ENCODE results near the gene LRRIQ3.
"Not testable (repeated sequence)": the region's sequence is repeated elsewhere in the genome, so short reads cannot be mapped to it uniquely, and the experiment has no call there.

The LRRIQ3 gene

DNA sequence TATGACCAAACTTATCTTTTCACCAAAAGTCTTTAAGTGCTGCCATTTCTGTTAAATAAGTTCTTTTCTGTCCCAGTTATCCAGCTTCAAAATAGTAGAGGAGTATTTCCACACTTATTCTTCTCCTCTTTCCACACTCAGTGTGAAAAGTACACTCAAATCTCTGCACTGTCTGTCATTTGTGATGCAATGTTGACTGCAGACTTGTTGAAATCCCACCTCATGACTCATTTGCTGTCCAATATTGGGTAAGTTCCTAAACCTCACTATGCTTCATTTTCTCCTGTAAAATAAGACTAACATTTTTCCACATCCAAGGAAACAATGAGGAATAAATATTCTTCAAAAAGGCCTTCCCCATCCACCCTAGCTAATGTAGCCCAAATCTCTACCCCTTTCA is 17.5 kb downstream of the LRRIQ3 start:
- H3K27me3 Mint-ChIP-seq = no peaks in the 10 kb centered on the region
- H3K27ac Mint-ChIP-seq = no peak overlapping the region
- H3K4me3 Mint-ChIP-seq = no peak overlapping the region
- peaks cover 6% of the 10 kb centered on the region for H3K9me3 Mint-ChIP-seq
- H3K36me3 Mint-ChIP-seq (ENCODE audit: low read depth) = no peaks in the 10 kb centered on the region
- no peaks in the 10 kb centered on the region for H3K4me1 Mint-ChIP-seq (ENCODE audit: low read depth)

DNA sequence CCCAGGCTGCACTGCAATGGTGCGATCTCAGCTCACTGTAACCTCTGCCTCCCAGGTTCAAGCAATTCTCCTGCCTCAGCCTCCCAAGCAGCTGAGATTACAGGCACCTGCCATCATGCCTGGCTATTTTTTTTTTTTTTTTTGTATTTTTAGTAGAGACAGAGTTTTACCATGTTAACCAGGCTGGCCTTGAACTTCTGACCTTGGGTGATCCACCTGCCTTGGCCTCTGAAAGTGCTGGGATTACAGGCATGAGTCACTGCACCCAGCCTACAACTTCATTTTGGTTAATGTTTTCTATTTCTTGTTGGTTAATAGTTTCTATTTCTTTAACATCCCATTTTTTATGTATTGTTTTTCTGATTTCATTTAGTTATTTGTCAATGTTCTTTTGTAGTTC is 23.6 kb downstream of the LRRIQ3 start:
- not testable (repeated sequence) for H3K36me3 Mint-ChIP-seq (ENCODE audit: low read depth); H3K27ac Mint-ChIP-seq; H3K4me3 Mint-ChIP-seq; H3K4me1 Mint-ChIP-seq (ENCODE audit: low read depth); H3K27me3 Mint-ChIP-seq
- peaks cover 33% of the 10 kb centered on the region for H3K9me3 Mint-ChIP-seq

DNA sequence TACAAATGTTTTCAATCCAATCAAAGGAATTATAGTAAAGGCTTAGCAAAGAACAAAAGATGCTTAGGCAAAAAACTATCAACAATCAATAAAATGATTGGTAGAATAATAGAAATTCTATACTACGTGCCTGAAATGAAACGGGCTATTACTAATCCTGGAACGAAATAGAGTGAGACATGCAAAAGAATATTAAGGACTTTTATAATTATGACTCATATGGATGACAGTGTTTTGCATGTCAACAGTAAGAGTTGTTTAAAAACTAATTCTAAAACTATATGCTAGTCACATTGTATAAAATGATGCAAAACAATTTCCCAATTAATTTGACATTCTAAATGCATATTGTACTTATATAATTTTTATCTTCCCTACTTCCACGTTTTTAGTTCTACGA is 35.6 kb downstream of the LRRIQ3 start:
- Mint-ChIP-seq H3K27ac (no peak overlapping the region), H3K4me1 (ENCODE audit: low read depth) (no peaks in the 10 kb centered on the region), H3K27me3 (no peaks in the 10 kb centered on the region), H3K9me3 (peaks cover 5% of the 10 kb centered on the region), H3K36me3 (ENCODE audit: low read depth) (no peaks in the 10 kb centered on the region), H3K4me3 (no peak overlapping the region)

DNA sequence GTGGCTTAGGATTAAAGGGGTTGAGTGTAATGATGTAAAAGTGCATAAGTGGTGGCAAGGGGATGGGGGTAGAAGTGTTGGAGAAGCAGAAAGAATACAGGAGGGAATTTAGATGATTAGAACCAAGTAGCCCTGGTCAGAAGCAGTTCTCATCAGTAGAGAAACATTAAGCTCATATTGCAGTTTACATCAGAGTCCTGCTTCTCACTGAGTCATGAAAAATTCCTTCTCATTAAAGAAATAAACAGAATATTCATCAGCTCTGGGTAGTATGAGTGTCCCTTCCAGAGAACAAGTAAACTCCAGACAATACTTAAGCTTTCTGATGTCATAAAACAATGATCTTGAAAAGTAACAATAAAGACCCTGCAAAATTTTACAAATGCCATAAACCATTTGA is 36.5 kb downstream of the LRRIQ3 start:
- no peaks in the 10 kb centered on the region for H3K9me3 Mint-ChIP-seq
- no peaks in the 10 kb centered on the region for H3K4me1 Mint-ChIP-seq (ENCODE audit: low read depth)
- no peak overlapping the region for H3K27ac Mint-ChIP-seq
- H3K36me3 Mint-ChIP-seq (ENCODE audit: low read depth) = no peaks in the 10 kb centered on the region
- H3K4me3 Mint-ChIP-seq = no peak overlapping the region
- H3K27me3 Mint-ChIP-seq = no peaks in the 10 kb centered on the region

DNA sequence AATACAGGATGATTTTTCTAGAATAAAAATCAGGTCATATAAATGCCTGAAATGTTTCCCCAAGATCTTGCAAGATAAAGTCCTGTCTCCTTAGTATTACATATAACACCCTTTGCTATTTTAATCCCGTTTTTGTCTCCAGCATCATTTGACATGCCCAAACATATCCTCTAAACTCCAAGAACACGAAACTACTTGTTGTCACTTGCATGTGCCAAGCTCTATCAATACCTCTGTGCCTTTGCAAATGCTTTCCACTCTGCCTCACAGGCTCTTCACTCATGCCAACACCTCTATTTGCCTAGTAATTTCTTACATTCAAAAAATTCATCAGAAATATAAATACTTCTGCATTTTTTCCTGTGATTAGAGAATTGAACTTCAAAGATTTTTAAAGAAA is 37.9 kb downstream of the LRRIQ3 start:
- no peaks in the 10 kb centered on the region for H3K36me3 Mint-ChIP-seq (ENCODE audit: low read depth)
- H3K4me3 Mint-ChIP-seq = no peak overlapping the region
- H3K9me3 Mint-ChIP-seq = no peaks in the 10 kb centered on the region
- no peak overlapping the region for H3K27ac Mint-ChIP-seq
- no peaks in the 10 kb centered on the region for H3K4me1 Mint-ChIP-seq (ENCODE audit: low read depth)
- H3K27me3 Mint-ChIP-seq = no peaks in the 10 kb centered on the region

DNA sequence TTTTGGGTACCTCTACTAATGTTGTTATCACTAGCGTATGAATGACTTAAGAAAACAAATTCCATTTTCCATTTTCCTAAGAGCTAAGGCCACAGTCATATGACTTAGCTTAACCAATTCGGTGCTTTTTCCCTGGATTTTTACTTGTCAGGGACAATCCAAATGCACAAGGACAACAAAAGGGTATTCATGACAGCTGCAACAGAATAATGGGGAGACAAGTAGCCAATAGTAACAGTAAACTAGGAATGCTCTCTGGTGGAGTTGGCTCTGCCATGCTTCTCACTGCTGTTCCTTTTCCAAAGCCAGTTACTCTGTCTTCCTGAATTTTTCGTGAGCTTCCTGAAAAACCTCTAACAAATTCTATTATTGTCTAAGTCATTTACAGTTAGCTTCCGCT is 52.9 kb downstream of the LRRIQ3 start:
- H3K4me1 Mint-ChIP-seq (ENCODE audit: low read depth) = no peaks in the 10 kb centered on the region
- H3K27ac Mint-ChIP-seq = no peak overlapping the region
- H3K27me3 Mint-ChIP-seq = no peaks in the 10 kb centered on the region
- no peak overlapping the region for H3K4me3 Mint-ChIP-seq
- peaks cover 6% of the 10 kb centered on the region for H3K9me3 Mint-ChIP-seq
- no peaks in the 10 kb centered on the region for H3K36me3 Mint-ChIP-seq (ENCODE audit: low read depth)

DNA sequence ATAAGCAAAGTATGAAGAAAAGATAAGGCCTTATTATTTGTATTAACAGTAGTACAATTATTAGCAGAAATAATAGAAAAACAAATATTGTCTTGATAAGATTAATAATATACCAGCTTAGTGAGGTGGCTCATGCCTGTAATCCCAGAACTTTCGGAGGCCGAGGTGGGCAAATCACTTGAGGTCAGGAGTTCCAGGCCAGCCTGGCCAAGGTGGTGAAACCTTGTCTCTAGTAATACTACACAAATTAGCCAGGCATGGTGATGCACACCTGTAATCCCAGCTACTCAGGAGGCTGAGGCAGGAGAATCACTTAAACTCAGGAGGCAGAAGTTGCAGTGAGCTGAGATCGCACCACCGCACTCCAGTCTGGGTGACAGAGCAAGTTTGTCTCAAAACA is 80.6 kb downstream of the LRRIQ3 start:
- H3K4me3 Mint-ChIP-seq; H3K27me3 Mint-ChIP-seq; H3K36me3 Mint-ChIP-seq (ENCODE audit: low read depth); H3K4me1 Mint-ChIP-seq (ENCODE audit: low read depth); H3K9me3 Mint-ChIP-seq; H3K27ac Mint-ChIP-seq: not testable (repeated sequence)

DNA sequence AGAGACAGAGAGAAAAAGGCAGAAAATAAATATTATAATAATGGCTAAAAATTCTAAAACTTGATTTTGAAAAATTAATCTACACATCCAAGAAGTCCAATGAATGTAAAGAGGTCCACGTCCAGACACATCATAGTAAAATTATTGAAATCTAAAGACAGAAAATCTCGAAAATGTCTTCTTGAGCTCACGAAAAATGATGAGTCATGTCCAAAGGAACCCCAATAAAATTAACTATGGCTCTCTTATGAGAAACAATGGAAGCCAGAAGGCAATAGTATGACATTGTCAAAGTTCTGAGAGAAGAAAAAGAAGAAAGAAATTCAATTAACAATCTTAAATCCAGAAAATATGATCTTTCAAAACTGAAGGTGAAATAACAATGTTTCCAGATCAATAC is 84.6 kb downstream of the LRRIQ3 start:
- no peaks in the 10 kb centered on the region for H3K27me3 Mint-ChIP-seq
- no peaks in the 10 kb centered on the region for H3K9me3 Mint-ChIP-seq
- no peaks in the 10 kb centered on the region for H3K4me1 Mint-ChIP-seq (ENCODE audit: low read depth)
- no peak overlapping the region for H3K27ac Mint-ChIP-seq
- H3K4me3 Mint-ChIP-seq = no peak overlapping the region
- H3K36me3 Mint-ChIP-seq (ENCODE audit: low read depth) = no peaks in the 10 kb centered on the region

DNA sequence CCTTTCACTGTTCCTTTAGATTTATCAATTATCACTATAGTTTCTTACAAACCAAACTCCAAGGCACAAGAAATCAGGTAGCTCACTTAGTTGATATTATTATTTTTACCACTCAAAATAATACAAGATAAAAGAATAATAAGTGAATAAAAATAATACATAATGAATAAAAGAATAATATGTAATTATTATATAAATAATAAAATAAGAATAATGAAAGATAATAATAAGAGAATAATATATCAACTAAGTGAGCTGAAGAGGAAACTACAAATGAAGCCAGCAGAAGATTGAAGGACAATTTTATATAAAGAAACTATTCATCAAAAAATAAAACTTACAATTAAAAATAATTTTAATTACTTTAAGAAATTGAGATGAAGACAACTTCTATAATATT is 90.6 kb downstream of the LRRIQ3 start:
- Mint-ChIP-seq H3K27me3 (no peaks in the 10 kb centered on the region), H3K4me3 (no peak overlapping the region)

DNA sequence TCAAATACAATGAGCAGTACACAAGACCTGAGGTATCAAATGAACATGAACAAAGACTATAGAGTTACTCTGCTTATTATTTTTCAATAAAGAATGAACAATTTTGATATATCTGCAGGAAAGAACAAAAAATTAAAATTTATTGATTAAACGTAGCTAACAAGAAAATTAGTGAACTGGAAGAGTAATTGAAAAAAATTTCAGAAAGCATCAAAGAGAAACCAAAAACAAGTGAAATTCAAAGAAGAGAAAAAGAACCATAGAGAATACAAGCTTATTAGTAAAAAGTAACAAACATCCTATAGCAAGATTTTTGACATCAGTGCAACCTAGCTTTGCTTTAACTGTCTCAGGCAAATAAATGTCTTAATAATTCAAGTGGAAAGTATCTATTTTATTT is 106.6 kb downstream of the LRRIQ3 start:
- Mint-ChIP-seq H3K36me3 (ENCODE audit: low read depth) (no peaks in the 10 kb centered on the region), H3K4me3 (no peak overlapping the region), H3K9me3 (peaks cover 11% of the 10 kb centered on the region), H3K27ac (no peak overlapping the region), H3K4me1 (ENCODE audit: low read depth) (no peaks in the 10 kb centered on the region), H3K27me3 (no peaks in the 10 kb centered on the region)

More for the DNA sequence above, 90.6 kb downstream of the LRRIQ3 start:
- Mint-ChIP-seq H3K4me1 (ENCODE audit: low read depth) (no peaks in the 10 kb centered on the region), H3K9me3 (peaks cover 2% of the 10 kb centered on the region), H3K27ac (no peak overlapping the region), H3K36me3 (ENCODE audit: low read depth) (no peaks in the 10 kb centered on the region)

DNA sequence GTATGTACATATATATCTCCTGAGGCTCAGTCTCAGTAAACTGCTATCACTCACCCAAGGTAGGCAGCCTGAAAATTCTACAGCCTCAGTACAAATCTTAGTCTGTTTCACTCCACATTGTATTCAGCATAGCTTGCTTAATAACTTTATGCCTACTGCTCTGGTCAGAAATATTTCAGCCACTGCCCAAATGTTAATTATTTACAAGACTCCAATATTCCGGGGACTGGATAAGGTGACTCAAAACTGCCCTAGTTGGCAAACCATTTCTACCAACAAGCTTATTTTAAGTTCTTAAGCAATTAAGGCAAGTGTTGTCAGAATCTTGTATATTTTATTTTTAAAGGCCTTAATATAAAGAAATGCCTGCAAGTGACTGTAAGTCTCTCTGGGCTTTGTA is 114.8 kb downstream of the LRRIQ3 start:
- Mint-ChIP-seq H3K9me3 (no peaks in the 10 kb centered on the region), H3K4me1 (ENCODE audit: low read depth) (no peaks in the 10 kb centered on the region), H3K27me3 (no peaks in the 10 kb centered on the region), H3K36me3 (ENCODE audit: low read depth) (no peaks in the 10 kb centered on the region), H3K4me3 (no peak overlapping the region), H3K27ac (no peak overlapping the region)

DNA sequence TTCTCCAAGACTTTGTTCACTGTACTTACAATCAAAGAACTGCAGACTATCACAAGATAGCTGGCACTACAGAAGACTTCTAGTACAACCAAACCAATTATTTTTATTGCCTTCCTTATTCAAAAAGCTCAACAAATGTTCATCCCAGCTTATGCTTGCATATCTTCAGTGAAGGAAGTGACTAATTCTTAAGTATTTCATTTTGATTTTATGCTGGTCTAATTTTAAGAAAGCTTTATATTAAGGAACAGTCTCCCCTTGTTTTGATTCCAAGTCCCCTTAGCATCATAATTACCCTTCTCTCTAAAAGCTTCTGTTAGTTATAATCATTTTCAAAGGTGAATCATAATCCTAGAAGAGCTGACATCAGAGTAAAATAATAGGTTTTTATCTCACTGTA is 132.9 kb downstream of the LRRIQ3 start:
- Mint-ChIP-seq H3K4me1 (ENCODE audit: low read depth) (no peaks in the 10 kb centered on the region), H3K36me3 (ENCODE audit: low read depth) (no peaks in the 10 kb centered on the region), H3K27ac (no peak overlapping the region), H3K4me3 (no peak overlapping the region), H3K9me3 (no peaks in the 10 kb centered on the region), H3K27me3 (no peaks in the 10 kb centered on the region)

DNA sequence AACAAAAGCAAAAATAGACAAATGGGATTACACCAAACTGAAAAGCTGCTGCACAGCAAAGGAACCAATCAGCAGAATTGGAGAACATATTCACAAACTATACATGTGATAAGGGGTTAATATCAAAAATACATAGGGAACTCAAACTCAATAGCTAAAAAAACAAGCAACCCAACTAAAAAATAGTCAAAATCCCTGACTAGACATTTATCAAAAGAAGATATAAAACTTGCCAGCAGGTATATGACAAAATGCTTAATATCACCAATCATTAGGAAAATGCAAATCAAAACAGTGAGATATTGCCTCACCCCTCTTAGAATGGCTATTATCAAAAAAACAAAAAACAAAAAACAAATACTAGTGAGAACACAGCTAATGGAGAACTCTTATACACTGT is 140.3 kb downstream of the LRRIQ3 start:
- H3K9me3 Mint-ChIP-seq = no peaks in the 10 kb centered on the region
- H3K27ac Mint-ChIP-seq = no peak overlapping the region
- no peak overlapping the region for H3K4me3 Mint-ChIP-seq
- no peaks in the 10 kb centered on the region for H3K4me1 Mint-ChIP-seq (ENCODE audit: low read depth)
- H3K36me3 Mint-ChIP-seq (ENCODE audit: low read depth) = no peaks in the 10 kb centered on the region
- H3K27me3 Mint-ChIP-seq = no peaks in the 10 kb centered on the region

DNA sequence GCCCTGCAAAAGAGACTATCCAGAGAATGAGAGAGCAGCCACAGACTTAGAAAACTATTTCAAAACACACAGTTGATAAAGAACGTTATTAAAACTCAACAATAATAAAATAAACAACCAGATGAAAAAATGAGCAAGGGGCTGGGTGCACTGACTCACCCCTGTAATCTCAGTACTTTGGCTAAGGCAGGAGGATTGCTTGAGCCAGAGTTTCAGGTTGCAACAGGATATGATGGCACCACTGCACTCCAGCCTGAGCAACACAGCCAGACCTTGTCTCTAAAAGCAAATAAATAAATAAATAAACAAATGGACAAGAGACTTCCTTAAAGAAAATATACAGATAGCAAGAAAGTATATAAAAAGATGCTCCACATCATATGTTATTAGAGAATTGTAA is 144.6 kb downstream of the LRRIQ3 start:
- H3K27me3 Mint-ChIP-seq = no peaks in the 10 kb centered on the region
- H3K36me3 Mint-ChIP-seq (ENCODE audit: low read depth) = no peaks in the 10 kb centered on the region
- no peaks in the 10 kb centered on the region for H3K9me3 Mint-ChIP-seq
- H3K27ac Mint-ChIP-seq = no peak overlapping the region
- no peak overlapping the region for H3K4me3 Mint-ChIP-seq
- H3K4me1 Mint-ChIP-seq (ENCODE audit: low read depth) = no peaks in the 10 kb centered on the region

DNA sequence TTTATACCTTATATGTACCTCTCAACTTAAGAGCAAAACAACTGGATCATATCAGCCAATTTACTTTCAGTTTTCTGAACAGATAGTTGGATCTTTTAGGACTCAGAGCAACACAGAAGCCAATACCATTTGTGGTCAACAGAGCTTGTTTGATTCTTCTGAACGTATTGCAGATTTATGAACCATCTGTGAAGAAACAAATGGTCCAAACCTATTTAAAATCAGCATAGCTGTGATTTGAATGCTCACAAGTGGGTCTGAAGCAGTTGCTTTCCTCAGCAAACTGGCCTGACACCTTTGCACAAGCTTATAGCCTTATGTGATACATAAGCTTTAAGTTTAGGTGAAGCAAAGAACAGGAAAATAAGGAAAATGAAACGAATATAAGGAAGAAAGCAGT is 147.6 kb downstream of the LRRIQ3 start:
- Mint-ChIP-seq H3K4me1 (ENCODE audit: low read depth) (no peaks in the 10 kb centered on the region), H3K4me3 (no peak overlapping the region), H3K27ac (no peak overlapping the region), H3K36me3 (ENCODE audit: low read depth) (no peaks in the 10 kb centered on the region), H3K27me3 (no peaks in the 10 kb centered on the region), H3K9me3 (no peaks in the 10 kb centered on the region)

DNA sequence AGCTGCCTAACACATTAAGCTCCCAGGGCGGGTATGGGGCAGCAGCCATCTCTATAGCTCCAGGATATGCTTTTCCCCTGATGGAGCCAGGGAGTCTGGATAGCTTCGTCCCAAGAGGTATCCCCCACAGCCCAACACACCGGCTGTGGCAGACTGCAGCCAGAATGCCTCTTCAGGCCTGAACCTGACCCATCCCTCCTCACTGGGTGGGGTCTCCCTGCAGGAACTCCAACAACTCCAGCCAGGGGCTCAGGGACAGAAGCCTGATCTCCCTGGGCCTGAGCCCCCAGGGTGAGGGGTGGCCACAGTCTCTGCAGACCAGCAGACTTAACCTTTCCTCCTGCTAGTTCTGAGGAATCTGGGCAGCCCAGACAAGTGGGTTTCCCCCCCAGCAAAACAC is 159.9 kb downstream of the LRRIQ3 start:
- no peak overlapping the region for H3K4me3 Mint-ChIP-seq
- peaks cover 18% of the 10 kb centered on the region for H3K9me3 Mint-ChIP-seq
- H3K4me1 Mint-ChIP-seq (ENCODE audit: low read depth) = no peaks in the 10 kb centered on the region
- no peak overlapping the region for H3K27ac Mint-ChIP-seq
- no peaks in the 10 kb centered on the region for H3K36me3 Mint-ChIP-seq (ENCODE audit: low read depth)
- H3K27me3 Mint-ChIP-seq = no peaks in the 10 kb centered on the region

DNA sequence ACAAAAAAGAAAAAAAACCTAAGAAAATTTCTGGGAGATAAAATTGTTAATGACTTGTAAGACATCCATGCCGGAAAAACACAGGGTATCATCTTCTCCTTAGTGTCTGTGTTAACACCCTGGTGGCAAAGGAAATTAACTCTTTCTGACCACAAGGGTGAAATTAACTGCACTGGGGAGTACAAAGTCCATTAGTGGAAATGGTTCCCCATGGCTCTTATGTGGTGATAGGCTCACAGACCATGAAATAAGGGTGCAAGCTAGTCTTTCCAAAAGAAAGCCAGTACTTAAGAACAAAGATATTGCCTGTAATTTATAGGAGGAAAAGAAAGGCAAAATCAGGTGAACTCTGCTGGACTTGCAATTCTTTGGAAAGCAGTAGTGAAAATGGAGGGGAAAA is 185.4 kb downstream of the LRRIQ3 start:
- Mint-ChIP-seq H3K27ac (no peak overlapping the region), H3K4me3 (no peak overlapping the region), H3K27me3 (peaks cover 8% of the 10 kb centered on the region), H3K36me3 (ENCODE audit: low read depth) (no peaks in the 10 kb centered on the region), H3K4me1 (ENCODE audit: low read depth) (peaks cover 12% of the 10 kb centered on the region), H3K9me3 (no peaks in the 10 kb centered on the region)
